Left ventricle myocardium inferior (tissue), 1 donor: ENCODE data around the gene KDM1B. TPM values are rescaled to one million over a fixed set of nuclear protein-coding genes. Genes with fewer than 3 reads are reported as not detected.

Experiments
- DNase-seq: peaks from one replicate; pipeline ENCODE4 v3.0.0-alpha.2; 2020
- H3K27ac ChIP-seq: fragments of 200-600 bp; replicated peaks from 2 replicates; pipeline ENCODE4 v1.8.0; 2021
- H3K27me3 ChIP-seq: fragments of 200-600 bp; 2 replicates; pipeline ENCODE4 v1.8.0; 2021; ENCODE audit warnings: low read depth
- H3K36me3 ChIP-seq: fragments of 200-600 bp; 2 replicates; pipeline ENCODE4 v1.8.0; 2021
- H3K4me1 ChIP-seq: fragments of 200-600 bp; 2 replicates; pipeline ENCODE4 v1.8.0; 2021
- H3K4me3 ChIP-seq: fragments of 200-600 bp; 2 replicates; pipeline ENCODE4 v1.8.0; 2021; ENCODE audit warnings: mild to moderate bottlenecking, moderate library complexity
- H3K9me3 ChIP-seq: fragments of 200-600 bp; replicated peaks from 2 replicates; pipeline ENCODE4 v1.8.0; 2021
- CTCF ChIP-seq: fragments of 200-600 bp; IDR thresholded peaks from 2 replicates; pipeline ENCODE4 v1.8.0; 2021; ENCODE audit warnings: antibody characterized with exemption, mild to moderate bottlenecking, borderline replicate concordance
- intact Hi-C: fragments of 100-400 bp; cut with micrococcal nuclease; formaldehyde crosslinking; loops from one replicate; pipeline ENCODE4 v1.11.0; 2022
- total RNA-seq: library from RNA; stranded (reverse); fragmentation: NEBNext Ultra II Directional; extraction: Animal tissue kit (Norgen Biotek cat#: 25700); gene quantifications from one replicate; pipeline ENCODE4 v1.2.1, GENCODE V29; 2021
- donor health status: DM: no; HTN: yes; CAD: no; lungs with severe emphysema.

The KDM1B gene
- total RNA-seq, 1 donor from 2014 or later: 14.3 TPM

- H3K36me3 ChIP-seq: peaks cover 72% of the 10 kb centered on the region
- H3K9me3 ChIP-seq: no peaks in the 10 kb centered on the region
- intact Hi-C loops: no loop called here
Observed at GRCh38 chr6:18249271-18249670, 94.0 kb downstream of the KDM1B start.

GRCh38 chr6:18253635-18254034 is 98.4 kb downstream of the KDM1B start:
- no peaks in the 10 kb centered on the region for H3K27me3 ChIP-seq
- no peak overlapping the region for H3K4me3 ChIP-seq
- no peaks in the 10 kb centered on the region for H3K9me3 ChIP-seq
- intact Hi-C loops: no loop called here
- H3K27ac ChIP-seq: no peak overlapping the region
- H3K4me1 ChIP-seq: no peaks in the 10 kb centered on the region
- no peak for DNase-seq
- H3K36me3 ChIP-seq: peaks cover 68% of the 10 kb centered on the region
- TF ChIP-seq CTCF: no peak

More at GRCh38 chr6:18249271-18249670, 94.0 kb downstream of the KDM1B start:
- H3K27me3 ChIP-seq: no peaks in the 10 kb centered on the region
- TF ChIP-seq CTCF: no peak
- no peak overlapping the region for H3K27ac ChIP-seq
- no peak for DNase-seq
- H3K4me1 ChIP-seq: no peaks in the 10 kb centered on the region
- H3K4me3 ChIP-seq: no peak overlapping the region

- Histone ChIP-seq H3K9me3 (no peaks in the 10 kb centered on the region), H3K4me1 (peaks cover 5% of the 10 kb centered on the region), H3K27me3 (no peaks in the 10 kb centered on the region), H3K36me3 (peaks cover 58% of the 10 kb centered on the region), H3K4me3 (no peak overlapping the region), H3K27ac (no peak overlapping the region)
- no peak for DNase-seq
- TF ChIP-seq CTCF: no peak
- intact Hi-C loops: no loop called here
Observed at GRCh38 chr6:18254793-18255192, 99.6 kb downstream of the KDM1B start.

GRCh38 chr6:18259675-18260447 is 104.6 kb downstream of the KDM1B start:
- intact Hi-C loops: no loop called here
- Histone ChIP-seq H3K36me3 (peaks cover 29% of the 10 kb centered on the region), H3K4me1 (peaks cover 49% of the 10 kb centered on the region), H3K27me3 (no peaks in the 10 kb centered on the region), H3K27ac (no peak overlapping the region), H3K4me3 (no peak overlapping the region), H3K9me3 (no peaks in the 10 kb centered on the region)
- no peak for TF ChIP-seq CTCF
- DNase-seq: no peak

- DNase-seq: no peak
- Histone ChIP-seq H3K9me3 (no peaks in the 10 kb centered on the region), H3K4me3 (no peak overlapping the region), H3K27ac (no peak overlapping the region), H3K36me3 (peaks cover 22% of the 10 kb centered on the region), H3K4me1 (peaks cover 54% of the 10 kb centered on the region), H3K27me3 (no peaks in the 10 kb centered on the region)
- intact Hi-C loops: no loop called here
- TF ChIP-seq CTCF: no peak
Observed at GRCh38 chr6:18260448-18261106, 105.4 kb downstream of the KDM1B start.
